IPS-NIHi11 (cell line): ENCODE results near the gene HOXA4.

Experiments used
- DNase-seq: peaks from one replicate; pipeline ENCODE4 v3.0.0; 2012; ENCODE audit warnings: mixed read lengths, low spot score

The HOXA4 gene

DNA sequence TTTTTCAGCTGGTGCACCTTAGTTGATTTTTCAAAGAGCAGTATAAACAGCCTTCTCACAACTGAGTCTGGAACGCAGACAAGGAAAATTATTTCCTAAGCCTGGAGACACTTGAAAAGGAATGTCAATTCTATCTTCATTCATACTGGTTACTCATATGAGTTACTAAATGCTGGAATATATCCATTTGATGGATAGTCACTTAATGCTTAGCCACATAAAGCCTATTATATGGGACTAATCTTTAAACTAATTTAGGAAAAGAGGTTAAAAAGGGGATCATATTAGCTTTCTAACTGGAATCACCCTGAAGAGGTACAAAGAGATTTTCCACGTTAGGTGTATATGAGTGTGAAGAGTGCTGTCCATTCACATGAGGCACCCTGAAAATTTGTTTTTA, 1.7 kb upstream of the HOXA4 start:
- DNase-seq = no peak

DNA sequence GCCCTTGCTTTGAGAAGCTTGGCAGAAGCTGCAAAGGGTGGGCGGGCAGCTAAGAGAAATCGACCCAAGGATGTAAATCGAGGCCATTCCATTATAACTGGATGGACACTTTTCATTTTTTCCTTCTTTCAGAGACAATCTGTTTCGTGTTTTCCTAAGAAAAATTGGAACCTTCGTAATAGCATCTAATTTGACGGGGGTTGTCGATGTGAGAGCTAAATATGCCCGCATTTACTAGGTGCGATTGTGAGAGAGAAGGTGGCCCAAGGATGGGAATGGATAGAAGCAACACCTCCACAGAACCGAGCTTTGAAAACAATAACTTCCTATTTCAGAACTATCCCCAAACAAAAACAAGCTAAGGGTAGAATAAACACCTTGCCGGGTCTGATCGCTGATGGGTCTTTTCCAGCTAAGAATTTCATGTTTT, 848 bp upstream of the HOXA4 start:
- no peak for DNase-seq

DNA sequence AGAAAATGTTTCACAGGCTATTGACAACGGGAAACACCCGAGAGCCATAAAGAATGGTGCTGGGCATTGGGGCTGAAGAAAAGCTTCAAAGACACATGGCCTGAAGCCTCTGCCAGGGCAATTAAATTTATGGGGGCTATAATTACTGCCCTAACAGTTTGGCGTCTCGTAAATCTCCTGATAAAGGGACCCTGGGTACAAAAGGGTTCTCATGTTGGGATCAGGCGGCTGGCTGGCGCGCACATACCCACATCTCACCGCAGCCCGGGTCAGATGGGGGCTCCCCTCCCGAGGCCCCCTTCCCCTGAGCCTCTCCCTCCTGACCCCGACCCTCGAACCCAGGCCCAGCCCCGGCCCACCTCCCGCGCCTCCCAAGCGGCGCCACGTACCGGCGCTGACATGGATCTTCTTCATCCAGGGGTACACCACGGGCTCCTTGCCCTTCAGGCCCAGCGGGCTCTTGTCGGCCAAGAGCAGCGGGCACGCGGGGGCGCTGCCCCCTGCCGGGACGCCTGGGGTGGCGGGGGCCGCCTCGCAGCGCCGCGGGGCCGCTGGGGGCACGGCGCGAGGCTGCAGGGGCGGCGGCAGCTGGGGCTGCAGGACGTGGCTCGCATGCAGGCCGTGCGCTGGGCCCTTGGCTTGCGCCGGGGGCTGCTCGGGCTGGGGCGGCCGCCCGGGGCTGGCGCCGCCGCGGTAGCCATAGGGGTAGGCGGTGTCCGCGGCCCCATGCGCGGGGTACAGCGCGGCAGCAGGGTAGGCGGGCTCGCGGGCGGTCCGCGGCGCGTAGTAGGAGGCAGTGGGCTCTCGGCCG, 623 bp downstream of the HOXA4 start:
- no peak for DNase-seq

GRCh38 chr7:27128776-27129728, 1.5 kb downstream of the HOXA4 start:
- no peak for DNase-seq

- DNase-seq = no peak
Measured at GRCh38 chr7:27128034-27128433, 2.5 kb downstream of the HOXA4 start.

DNA sequence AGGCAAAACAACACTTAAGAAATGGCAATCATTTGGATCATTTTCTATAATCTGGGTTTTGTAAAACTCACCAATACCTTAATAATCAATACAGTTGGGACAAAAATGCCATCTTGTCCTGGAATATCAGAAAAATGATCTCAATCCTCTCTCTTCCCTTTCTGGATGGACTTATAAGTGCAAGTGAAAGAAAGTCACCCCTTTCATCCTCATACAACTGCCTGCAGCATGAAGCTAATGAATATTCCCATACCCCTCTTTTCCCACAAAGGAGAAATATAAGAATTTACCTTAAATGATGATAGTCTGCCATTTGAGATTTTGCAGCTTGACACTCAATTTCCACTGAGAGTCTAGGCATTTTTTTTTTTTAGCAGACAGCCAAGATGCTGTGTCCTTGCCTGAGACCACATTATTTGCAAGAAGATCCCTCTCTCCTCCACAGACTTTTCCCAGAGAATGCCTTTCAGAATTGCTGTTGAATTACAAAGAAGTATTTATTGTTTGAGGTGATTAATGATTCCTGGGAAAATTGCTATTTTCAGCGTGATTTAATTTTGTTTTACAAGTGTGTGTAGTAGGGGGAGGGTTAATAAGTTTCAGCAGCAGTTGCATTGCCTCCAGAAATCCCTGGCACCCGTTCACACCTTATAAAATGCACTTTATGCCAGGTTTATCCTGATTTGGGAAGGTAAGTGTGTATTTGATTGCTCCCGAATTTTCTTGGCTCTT, 3.8 kb downstream of the HOXA4 start:
- DNase-seq = no peak

DNA sequence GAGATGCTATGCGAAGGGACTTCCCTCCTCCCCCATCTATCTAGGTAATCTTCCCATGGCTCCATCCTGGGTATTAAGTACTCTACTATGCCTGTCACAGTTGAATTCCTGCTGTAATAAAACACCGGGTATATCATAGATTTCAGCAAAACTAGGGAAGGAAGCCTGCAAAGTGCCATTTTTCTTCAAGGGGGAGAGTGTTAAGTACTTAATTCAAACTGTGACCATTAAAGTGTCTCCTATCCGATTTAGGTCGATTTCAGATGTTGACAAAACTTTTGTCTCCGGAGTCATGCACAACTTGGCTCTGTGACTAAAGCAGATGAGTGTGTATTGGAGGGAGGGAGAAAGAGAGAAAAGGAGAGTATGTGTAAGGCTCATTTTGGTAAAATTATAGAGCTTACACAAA, 4.6 kb downstream of the HOXA4 start:
- DNase-seq = no peak

- no peak for DNase-seq
Measured at GRCh38 chr7:27124902-27125689, 5.5 kb downstream of the HOXA4 start.

DNA sequence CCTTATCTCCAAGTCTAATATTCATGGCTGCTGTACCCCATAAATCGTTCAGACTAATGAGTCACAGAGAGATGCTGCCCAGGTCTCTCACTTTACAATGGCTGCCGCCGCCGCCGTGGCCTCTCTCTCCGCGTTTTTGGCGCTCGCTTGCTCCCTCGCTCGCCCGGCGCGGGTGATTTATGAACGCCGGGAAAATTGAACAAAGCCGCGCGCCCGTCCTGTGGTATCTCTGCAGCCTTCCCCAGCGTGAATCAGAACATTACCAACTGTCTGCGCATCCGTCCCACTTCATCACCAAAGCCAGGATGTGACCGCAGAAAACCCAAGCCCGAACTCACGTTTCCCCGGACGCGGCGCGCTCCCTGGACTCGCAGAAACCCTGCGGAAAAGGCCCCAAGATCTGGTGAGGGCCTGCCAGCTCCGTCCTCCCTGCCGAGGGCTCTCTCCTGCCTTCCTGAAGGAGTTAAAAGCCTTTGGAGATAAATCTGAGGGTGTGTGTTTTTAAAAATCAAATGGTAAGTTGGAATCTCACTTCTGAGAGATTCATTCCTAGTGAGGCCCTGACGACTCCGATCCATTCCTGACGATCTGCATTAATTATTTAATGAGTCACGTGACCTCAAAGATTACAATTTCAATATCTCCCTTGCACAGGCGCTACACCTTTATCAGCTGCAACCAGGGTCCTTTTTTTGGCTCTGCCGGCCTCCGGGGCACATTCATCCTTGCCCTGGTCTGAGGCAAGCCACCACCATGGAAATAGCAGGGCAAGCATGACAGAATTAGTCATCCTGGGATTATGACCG, 6.3 kb downstream of the HOXA4 start:
- no peak for DNase-seq

DNA sequence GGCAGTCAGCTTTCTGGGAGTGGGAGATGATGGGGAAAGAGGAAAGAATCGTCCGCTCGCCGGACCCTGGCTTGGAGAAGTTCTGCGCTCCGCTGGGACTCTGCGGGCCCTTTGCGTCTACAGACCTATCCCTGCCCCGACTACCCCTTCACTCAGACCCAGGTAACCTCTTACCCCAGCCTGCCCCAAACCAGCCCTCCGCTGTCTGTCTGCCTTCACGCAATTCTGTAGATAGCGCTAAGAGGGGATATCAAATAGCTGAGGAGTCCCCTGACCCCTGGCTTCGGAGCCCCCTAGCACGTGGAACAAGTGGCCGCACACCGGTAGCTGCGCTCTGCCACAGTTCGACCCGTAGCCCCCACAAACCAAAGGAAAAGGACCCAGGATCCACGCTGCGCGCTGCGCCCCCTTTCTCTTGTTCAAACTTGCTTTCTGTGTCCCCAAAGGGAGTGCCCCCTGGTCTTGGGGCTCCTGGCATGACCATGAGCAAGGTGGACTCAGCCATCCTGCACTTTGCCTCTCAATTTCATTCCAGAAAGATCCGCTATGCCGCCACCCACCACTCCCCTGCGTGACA, 7.0 kb downstream of the HOXA4 start:
- no peak for DNase-seq

DNA sequence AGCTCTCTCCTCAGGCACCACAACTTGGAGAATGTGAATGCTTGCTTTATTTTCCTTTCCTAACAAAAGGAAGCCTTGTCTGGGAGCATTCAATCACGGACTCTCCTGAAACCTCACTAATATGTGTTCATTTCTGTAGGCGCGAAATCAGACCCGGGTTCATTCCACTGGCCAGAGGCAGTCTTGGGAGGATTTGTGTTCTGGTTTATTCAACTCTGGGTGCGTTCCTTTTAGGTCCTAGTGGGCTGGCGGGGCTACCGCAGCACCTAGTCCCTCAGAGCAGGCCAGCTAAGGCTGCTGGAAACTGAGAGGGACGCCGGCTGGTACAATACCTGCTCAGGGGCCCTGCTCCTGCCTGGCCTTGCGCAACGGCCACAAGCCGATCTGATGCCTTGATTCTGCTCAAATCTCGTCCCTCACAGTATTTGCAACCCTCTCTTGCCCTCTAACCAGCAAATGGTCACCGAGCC, 7.5 kb downstream of the HOXA4 start:
- no peak for DNase-seq

- no peak for DNase-seq
Measured at GRCh38 chr7:27122077-27122910, 8.3 kb downstream of the HOXA4 start.

DNA sequence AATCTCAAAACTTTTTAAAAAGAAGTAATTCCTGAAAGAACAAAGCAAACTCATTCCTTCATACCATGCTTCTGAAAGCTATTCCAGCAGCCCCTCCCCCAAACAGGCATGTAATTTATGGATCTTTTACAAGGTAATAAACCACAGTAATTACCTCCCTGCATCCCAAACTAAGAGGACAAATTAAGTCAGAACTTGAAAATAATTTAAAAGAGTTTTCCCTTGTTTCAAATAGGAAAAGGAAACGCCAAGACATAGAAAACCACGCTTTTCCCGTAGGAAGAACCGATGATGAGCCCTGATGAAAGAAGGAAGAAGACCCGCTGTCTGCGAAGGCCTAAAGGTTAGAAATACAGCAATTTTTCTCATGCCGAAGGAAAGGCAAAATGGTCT, 8.9 kb downstream of the HOXA4 start:
- no peak for DNase-seq

- DNase-seq = no peak
Measured at GRCh38 chr7:27119412-27119911, 11.1 kb downstream of the HOXA4 start.

DNA sequence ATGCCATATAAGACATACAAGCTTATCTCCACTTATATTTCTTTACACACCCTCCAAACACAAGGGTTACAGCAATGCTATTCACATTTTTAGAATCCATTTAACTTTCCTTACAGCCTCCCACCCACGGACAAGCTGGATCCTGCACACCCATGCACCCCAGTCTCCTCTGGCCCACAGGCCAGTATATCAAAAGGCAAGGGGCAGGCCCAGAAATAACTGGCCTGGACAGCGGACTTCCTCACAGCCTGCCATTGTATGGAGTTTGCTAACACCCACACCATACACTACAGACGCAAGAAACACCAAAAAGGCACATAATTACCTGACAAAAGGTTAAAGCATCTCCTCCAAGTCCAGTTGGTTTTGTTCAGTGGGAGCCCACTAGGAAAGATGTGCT, 12.0 kb downstream of the HOXA4 start:
- DNase-seq = no peak

DNA sequence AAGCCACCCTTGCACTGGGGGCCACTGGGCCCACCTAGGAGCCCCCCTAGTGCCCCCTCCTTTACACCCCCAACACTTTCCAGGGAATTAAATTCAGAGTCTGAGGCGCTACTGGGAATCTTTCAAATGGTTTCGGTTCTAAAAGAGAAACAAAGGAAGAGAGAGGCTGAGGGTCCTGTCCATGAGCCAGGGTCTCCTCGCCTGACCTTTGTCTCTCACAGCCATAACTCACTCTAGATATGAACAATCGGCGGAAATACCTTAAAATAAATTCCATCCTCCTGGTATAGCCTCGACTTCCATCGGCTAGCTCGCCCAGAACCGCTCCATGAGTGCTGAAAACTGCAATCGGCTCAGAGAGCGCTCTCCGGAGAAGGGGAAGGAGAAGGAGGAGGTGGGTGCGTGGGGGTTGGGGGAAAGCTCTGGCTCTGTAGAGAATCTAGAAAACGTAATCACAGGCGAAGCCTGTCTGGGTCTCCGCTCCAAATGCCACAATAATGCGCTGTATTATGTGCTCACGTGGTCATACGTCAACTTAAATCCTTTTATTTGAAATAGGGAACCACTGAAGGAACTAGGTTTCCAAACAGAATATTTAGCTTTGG, 12.6 kb downstream of the HOXA4 start:
- no peak for DNase-seq

DNA sequence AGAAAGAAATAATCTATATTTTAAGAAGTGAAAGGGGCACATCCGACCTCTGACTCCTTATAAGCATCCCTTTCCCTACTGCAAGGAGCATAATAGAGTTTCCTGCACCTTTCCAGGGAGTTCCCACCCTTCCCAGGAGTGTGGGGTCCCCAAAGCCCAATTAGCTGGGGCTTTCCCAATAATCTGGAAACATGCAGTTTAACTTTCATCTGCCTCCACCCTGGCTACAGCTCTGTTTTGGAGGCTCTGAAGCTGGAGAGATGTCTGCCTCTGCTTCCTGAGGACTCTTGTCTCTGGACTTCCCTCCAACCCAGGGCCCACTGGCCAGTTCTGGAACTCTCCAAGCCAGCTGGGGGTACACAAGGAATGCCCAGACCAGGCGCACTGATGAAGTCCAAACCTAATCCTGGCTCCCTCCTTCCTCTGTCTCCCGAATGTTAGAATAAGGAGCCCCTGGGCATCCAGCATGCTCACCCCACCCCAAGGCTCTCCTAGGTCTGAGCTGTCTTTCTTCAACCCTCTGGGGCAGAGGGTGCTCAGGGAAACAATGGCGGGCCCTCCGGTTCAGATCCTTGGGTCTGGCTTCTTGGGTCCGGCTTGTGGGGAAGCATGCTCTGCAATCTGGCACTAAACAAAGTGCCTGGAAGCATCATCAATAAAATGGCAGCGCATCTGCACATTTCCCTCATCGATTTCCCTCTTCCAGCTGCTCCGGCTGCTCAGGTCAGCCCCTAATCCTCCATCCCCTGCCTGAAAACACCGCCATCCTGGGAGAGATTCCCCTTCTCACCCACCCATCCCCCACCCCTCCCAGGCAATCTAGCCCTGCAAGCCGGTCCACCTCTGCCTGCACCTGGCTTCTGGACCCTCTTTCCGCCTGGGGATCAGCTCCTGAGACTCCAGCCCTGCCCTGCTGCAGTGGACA, 13.3 kb downstream of the HOXA4 start:
- peak; percentile 61 for DNase-seq
